ENCODE data around the gene FASTKD1.
"Not testable (repeated sequence)": the region's sequence is repeated elsewhere in the genome, so short reads cannot be mapped to it uniquely, and the experiment has no call there.

The FASTKD1 gene

GRCh38 chr2:169572821-169573159, 875 bp downstream of the FASTKD1 start:
- Histone ChIP-seq H2AFZ (ENCODE audit: low read depth, low read length) (peak overlapping the region; percentile 90), H3K79me2 (ENCODE audit: insufficient read depth, low read length) (peaks cover 49% of the 10 kb centered on the region), H3K9ac (ENCODE audit: low read depth, low read length) (peak overlapping the region; percentile 80), H4K20me1 (ENCODE audit: insufficient read depth, low read length) (no peaks in the 10 kb centered on the region), H3K4me1 (ENCODE audit: insufficient read depth, low read length) (peaks cover 37% of the 10 kb centered on the region), H3K4me2 (ENCODE audit: insufficient read depth, low read length) (peak overlapping the region; percentile 90), H3K27me3 (ENCODE audit: insufficient read depth, low read length, poor library complexity) (no peaks in the 10 kb centered on the region), H3K4me3 (ENCODE audit: low read depth in 1 of 2, low read length in 2 of 2) (peak overlapping the region; percentile 89 to 95), H3K9me3 (ENCODE audit: insufficient read depth, low read length, severe bottlenecking) (no peaks in the 10 kb centered on the region), H3K36me3 (ENCODE audit: insufficient read depth, low read length) (peaks cover 10% of the 10 kb centered on the region), H3K27ac (ENCODE audit: low read length) (peak overlapping the region; percentile 78)
- TF ChIP-seq, protein P1, sequence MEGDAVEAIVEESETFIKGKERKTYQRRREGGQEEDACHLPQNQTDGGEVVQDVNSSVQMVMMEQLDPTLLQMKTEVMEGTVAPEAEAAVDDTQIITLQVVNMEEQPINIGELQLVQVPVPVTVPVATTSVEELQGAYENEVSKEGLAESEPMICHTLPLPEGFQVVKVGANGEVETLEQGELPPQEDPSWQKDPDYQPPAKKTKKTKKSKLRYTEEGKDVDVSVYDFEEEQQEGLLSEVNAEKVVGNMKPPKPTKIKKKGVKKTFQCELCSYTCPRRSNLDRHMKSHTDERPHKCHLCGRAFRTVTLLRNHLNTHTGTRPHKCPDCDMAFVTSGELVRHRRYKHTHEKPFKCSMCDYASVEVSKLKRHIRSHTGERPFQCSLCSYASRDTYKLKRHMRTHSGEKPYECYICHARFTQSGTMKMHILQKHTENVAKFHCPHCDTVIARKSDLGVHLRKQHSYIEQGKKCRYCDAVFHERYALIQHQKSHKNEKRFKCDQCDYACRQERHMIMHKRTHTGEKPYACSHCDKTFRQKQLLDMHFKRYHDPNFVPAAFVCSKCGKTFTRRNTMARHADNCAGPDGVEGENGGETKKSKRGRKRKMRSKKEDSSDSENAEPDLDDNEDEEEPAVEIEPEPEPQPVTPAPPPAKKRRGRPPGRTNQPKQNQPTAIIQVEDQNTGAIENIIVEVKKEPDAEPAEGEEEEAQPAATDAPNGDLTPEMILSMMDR (IDR thresholded peaks at IDR 0.05; ENCODE audit: borderline replicate concordance, extremely low read depth, low read length, poor library complexity, severe bottlenecking), result no peak
- TF ChIP-seq EZH2 (IDR thresholded peaks at IDR 0.05; ENCODE audit: borderline replicate concordance, low read depth, low read length, severe bottlenecking), result no peak
- DNase-seq (no peak), ATAC-seq (ENCODE audit: insufficient read depth, low read depth) (no peak)

- H3K27ac ChIP-seq (ENCODE audit: low read length), result no peak overlapping the region
Observed at GRCh38 chr2:169572189-169572588, 1.5 kb downstream of the FASTKD1 start.

DNA sequence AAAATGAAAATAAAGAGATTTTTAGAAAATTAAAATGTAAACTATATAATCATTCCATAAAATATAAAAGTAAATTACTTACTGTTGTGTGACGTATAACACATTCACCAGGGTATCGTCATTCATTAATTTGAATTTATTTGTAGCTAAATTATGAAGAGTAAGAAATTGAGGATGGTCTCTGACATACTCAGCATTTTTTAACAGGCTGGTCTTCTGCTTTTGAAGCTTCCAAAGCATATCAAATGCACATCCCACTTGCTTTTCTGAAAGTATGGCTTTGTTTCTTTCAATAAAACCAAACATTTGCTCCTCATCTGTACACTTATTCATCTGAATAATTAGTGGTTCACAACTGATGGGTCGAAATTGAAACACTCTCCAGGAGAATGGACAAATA, 2.1 kb downstream of the FASTKD1 start:
- Histone ChIP-seq H3K9me3 (ENCODE audit: insufficient read depth, low read length, severe bottlenecking) (no peaks in the 10 kb centered on the region), H3K4me2 (ENCODE audit: insufficient read depth, low read length) (peak overlapping the region; percentile 90), H2AFZ (ENCODE audit: low read depth, low read length) (no peak overlapping the region), H3K4me3 (ENCODE audit: low read depth in 1 of 2, low read length in 2 of 2) (peak overlapping the region in 1 of 2 experiments; percentile 33; a peak in 1 of 4 replicates), H3K27me3 (ENCODE audit: insufficient read depth, low read length, poor library complexity) (no peaks in the 10 kb centered on the region), H3K27ac (ENCODE audit: low read length) (no peak overlapping the region), H3K9ac (ENCODE audit: low read depth, low read length) (peak overlapping the region; percentile 1; the same call in 1 of the 2 replicates), H3K4me1 (ENCODE audit: insufficient read depth, low read length) (peaks cover 37% of the 10 kb centered on the region), H3K79me2 (ENCODE audit: insufficient read depth, low read length) (peaks cover 52% of the 10 kb centered on the region), H3K36me3 (ENCODE audit: insufficient read depth, low read length) (peaks cover 10% of the 10 kb centered on the region), H4K20me1 (ENCODE audit: insufficient read depth, low read length) (no peaks in the 10 kb centered on the region)
- DNase-seq, result no peak
- ATAC-seq (ENCODE audit: insufficient read depth, low read depth), result no peak
- no peak for TF ChIP-seq EZH2 (IDR thresholded peaks at IDR 0.05; ENCODE audit: borderline replicate concordance, low read depth, low read length, severe bottlenecking)
- TF ChIP-seq, protein P1 (IDR thresholded peaks at IDR 0.05; ENCODE audit: borderline replicate concordance, extremely low read depth, low read length, poor library complexity, severe bottlenecking), result no peak

More at GRCh38 chr2:169572189-169572588, 1.5 kb downstream of the FASTKD1 start:
- Histone ChIP-seq H3K27me3 (ENCODE audit: insufficient read depth, low read length, poor library complexity) (no peaks in the 10 kb centered on the region), H4K20me1 (ENCODE audit: insufficient read depth, low read length) (no peaks in the 10 kb centered on the region), H3K4me1 (ENCODE audit: insufficient read depth, low read length) (peaks cover 37% of the 10 kb centered on the region), H3K79me2 (ENCODE audit: insufficient read depth, low read length) (peaks cover 50% of the 10 kb centered on the region), H3K9ac (ENCODE audit: low read depth, low read length) (peak overlapping the region; percentile 80), H3K9me3 (ENCODE audit: insufficient read depth, low read length, severe bottlenecking) (no peaks in the 10 kb centered on the region), H3K4me3 (ENCODE audit: low read depth in 1 of 2, low read length in 2 of 2) (peak overlapping the region in 1 of 2 experiments; percentile 23; a peak in 2 of 4 replicates), H3K36me3 (ENCODE audit: insufficient read depth, low read length) (peaks cover 10% of the 10 kb centered on the region), H2AFZ (ENCODE audit: low read depth, low read length) (no peak overlapping the region), H3K4me2 (ENCODE audit: insufficient read depth, low read length) (peak overlapping the region; percentile 90)
- TF ChIP-seq, protein P1 (IDR thresholded peaks at IDR 0.05; ENCODE audit: borderline replicate concordance, extremely low read depth, low read length, poor library complexity, severe bottlenecking), result no peak
- no peak for TF ChIP-seq EZH2 (IDR thresholded peaks at IDR 0.05; ENCODE audit: borderline replicate concordance, low read depth, low read length, severe bottlenecking)
- DNase-seq (no peak), ATAC-seq (ENCODE audit: insufficient read depth, low read depth) (no peak)

GRCh38 chr2:169570752-169571151, 2.9 kb downstream of the FASTKD1 start:
- H3K27me3 ChIP-seq (ENCODE audit: insufficient read depth, low read length, poor library complexity); DNase-seq; H4K20me1 ChIP-seq (ENCODE audit: insufficient read depth, low read length); ATAC-seq (ENCODE audit: insufficient read depth, low read depth); H2AFZ ChIP-seq (ENCODE audit: low read depth, low read length); H3K9me3 ChIP-seq (ENCODE audit: insufficient read depth, low read length, severe bottlenecking); H3K27ac ChIP-seq (ENCODE audit: low read length); H3K4me3 ChIP-seq (ENCODE audit: low read depth in 1 of 2, low read length in 2 of 2): not testable (repeated sequence)
- Histone ChIP-seq H3K4me2 (ENCODE audit: insufficient read depth, low read length) (peak overlapping the region; percentile 42; the same call in 1 of the 2 replicates), H3K9ac (ENCODE audit: low read depth, low read length) (0 out of 2 replicates have a peak overlapping the region, but pooled peaks have one; percentile 20), H3K79me2 (ENCODE audit: insufficient read depth, low read length) (peaks cover 54% of the 10 kb centered on the region), H3K4me1 (ENCODE audit: insufficient read depth, low read length) (peaks cover 37% of the 10 kb centered on the region), H3K36me3 (ENCODE audit: insufficient read depth, low read length) (peaks cover 10% of the 10 kb centered on the region)

Data from DND-41 (cell line).